Mucosa of descending colon (tissue), 3 donors: Measurements from ENCODE around the gene DAGLB. TPM values are rescaled to one million over a fixed set of nuclear protein-coding genes. Genes with fewer than 3 reads are reported as not detected.

ENCODE experiments used
- ATAC-seq: fragments of 200-7000 bp; cut with Tn5 transposase; one replicate; pipeline ENCODE4 v1.9.1; 2020; ENCODE audit warnings: mild to moderate bottlenecking, moderate library complexity
- DNase-seq, 3 donors: peaks; one replicate each; pipeline ENCODE4 v3.0.0-alpha.2; 2020
- H3K36me3 ChIP-seq: fragments of 200-600 bp; one replicate; pipeline ENCODE4 v1.8.0; 2021; ENCODE audit warnings: low read depth, mild to moderate bottlenecking
- H3K4me1 ChIP-seq: fragments of 200-600 bp; one replicate; pipeline ENCODE4 v1.8.0; 2021; ENCODE audit warnings: low read depth, mild to moderate bottlenecking
- H3K4me3 ChIP-seq: fragments of 200-600 bp; one replicate; pipeline ENCODE4 v1.8.0; 2021; ENCODE audit warnings: mild to moderate bottlenecking
- H3K9me3 ChIP-seq: fragments of 200-600 bp; one replicate; pipeline ENCODE4 v1.8.0; 2021; ENCODE audit warnings: mild to moderate bottlenecking
- intact Hi-C, 2 donors: fragments of 100-400 bp; cut with DNase I in 1 of 2; cut with micrococcal nuclease in 1 of 2; formaldehyde crosslinking; loops; one replicate each; pipeline versions ENCODE4 v1.11.0 to v1.11.1; 2022; cut with DNase I, micrococcal nuclease
- total RNA-seq, 3 donors: library from RNA; stranded (reverse); fragmentation: NEBNext Ultra II Directional in 2 of 3; extraction: Animal tissue kit (Norgen Biotek cat#: 25700) in 2 of 3; gene quantifications; one replicate each; pipeline versions ENCODE4 v1.2.1 to v1.2.4, GENCODE V29; 2021 to 2023
- TF ChIP-seq, protein P1 (sequence below): fragments of 200-600 bp; IDR thresholded peaks from one replicate; pipeline ENCODE4 v1.8.0; 2022; ENCODE audit warnings: antibody characterized with exemption, mild to moderate bottlenecking
- donor health status: DM: no; HTN: no; CAD: no; lungs with moderate emphysema.
- donor health status: DM: no; HTN: no; CAD: no.
- donor health status: DM: no; HTN: yes; CAD: no.

DAGLB gene
- total RNA-seq, 3 donors from 2014 or later: 18.4 to 25.4 (median 20.3) TPM

DNA sequence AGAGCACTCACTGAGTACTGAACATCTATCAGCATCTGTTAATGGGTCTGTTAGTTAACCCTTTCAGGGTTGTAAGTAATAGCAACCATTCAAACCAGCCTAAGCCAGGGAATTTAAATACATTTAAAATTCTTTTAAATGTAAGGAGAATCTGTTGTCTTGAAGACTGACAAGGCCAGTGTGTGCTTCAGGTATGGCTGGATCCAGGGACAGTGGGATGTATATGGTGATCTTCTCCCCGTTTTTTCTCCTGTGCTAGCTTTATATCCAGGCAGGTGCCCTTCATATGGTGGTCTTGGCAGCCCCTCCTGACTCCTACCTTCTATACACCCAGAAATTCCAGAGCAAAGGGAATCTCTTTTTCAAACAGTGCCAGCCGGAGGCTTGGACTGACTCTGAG, 46.6 kb upstream of the DAGLB start:
- no peaks in the 10 kb centered on the region for H3K9me3 ChIP-seq
- no peak overlapping the region for H3K4me3 ChIP-seq
- no peaks in the 10 kb centered on the region for H3K36me3 ChIP-seq
- TF ChIP-seq, protein P1, sequence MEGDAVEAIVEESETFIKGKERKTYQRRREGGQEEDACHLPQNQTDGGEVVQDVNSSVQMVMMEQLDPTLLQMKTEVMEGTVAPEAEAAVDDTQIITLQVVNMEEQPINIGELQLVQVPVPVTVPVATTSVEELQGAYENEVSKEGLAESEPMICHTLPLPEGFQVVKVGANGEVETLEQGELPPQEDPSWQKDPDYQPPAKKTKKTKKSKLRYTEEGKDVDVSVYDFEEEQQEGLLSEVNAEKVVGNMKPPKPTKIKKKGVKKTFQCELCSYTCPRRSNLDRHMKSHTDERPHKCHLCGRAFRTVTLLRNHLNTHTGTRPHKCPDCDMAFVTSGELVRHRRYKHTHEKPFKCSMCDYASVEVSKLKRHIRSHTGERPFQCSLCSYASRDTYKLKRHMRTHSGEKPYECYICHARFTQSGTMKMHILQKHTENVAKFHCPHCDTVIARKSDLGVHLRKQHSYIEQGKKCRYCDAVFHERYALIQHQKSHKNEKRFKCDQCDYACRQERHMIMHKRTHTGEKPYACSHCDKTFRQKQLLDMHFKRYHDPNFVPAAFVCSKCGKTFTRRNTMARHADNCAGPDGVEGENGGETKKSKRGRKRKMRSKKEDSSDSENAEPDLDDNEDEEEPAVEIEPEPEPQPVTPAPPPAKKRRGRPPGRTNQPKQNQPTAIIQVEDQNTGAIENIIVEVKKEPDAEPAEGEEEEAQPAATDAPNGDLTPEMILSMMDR: no peak
- peak in 1 of 3 donors; percentile 7 for DNase-seq
- intact Hi-C loops: no loop called here
- ATAC-seq: no peak
- no peaks in the 10 kb centered on the region for H3K4me1 ChIP-seq

DNA sequence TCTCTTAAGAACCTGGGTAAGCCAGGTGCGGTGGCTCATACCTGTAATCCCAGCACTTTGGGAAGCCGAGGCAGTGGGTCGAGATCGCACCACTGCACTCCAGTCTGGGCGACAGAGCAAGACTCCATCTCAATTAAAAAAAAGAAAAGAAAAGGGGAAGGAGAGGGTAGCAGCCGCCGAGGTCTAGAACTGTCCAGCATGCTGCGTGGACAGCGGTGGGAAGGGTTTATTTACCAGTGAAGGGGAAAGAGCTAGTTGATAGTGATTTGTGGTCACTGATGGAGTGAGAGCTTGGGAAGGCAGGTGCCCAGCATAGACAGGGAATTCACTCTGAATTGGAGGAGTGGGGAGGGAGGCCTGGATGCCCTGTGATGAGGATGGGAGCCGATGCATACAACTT, 43.4 kb upstream of the DAGLB start:
- no peak for DNase-seq

DNA sequence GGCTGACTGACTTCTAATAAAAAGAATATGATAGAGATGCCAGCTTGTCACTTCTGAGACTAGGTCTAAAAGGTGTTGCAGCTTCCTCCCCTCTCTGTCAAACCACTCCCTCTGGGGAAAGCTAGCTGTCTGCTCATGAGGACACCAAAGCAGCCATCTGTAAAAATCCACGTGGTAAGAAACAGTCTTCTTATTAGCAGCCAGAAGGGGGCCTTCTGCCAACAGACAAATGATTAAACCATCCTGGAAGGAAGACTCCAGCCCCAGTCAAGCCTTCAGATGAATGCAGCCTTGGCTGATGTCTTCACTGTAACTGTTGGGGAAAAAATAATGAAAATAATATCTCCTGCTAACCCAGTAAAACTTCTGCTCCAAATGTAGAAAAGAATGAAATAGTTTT, 41.9 kb upstream of the DAGLB start:
- no peaks in the 10 kb centered on the region for H3K36me3 ChIP-seq
- ATAC-seq (no peak), DNase-seq (no peak)
- no peaks in the 10 kb centered on the region for H3K9me3 ChIP-seq
- intact Hi-C loops: no loop called here
- H3K4me3 ChIP-seq: no peak overlapping the region
- TF ChIP-seq, protein P1: no peak
- peaks cover 4% of the 10 kb centered on the region for H3K4me1 ChIP-seq

More for the DNA sequence above, 43.4 kb upstream of the DAGLB start:
- intact Hi-C loops: no loop called here
- Histone ChIP-seq H3K4me1 (no peaks in the 10 kb centered on the region), H3K36me3 (no peaks in the 10 kb centered on the region), H3K4me3 (no peak overlapping the region), H3K9me3 (no peaks in the 10 kb centered on the region)
- TF ChIP-seq, protein P1: no peak
- no peak for ATAC-seq

DNA sequence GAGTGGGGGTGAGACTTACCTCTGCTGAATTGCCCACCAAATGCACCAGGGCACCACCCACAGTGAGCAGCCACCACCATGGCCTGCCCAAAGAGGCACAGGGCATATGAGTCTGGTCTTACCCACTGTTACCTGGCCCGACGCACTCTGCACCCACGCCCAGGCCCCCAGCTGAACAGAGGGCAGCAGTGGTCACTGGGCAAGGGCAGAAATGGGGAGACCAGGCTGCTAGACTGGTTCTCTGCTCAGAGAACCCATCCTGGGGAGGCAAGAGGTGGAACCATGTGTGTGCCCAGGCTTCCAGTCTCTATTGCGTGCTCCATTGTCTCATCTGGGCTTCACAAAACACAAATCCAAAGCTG, 39.4 kb upstream of the DAGLB start:
- ATAC-seq (no peak), DNase-seq (no peak)
- TF ChIP-seq, protein P1: no peak
- H3K9me3 ChIP-seq: no peaks in the 10 kb centered on the region
- peaks cover 10% of the 10 kb centered on the region for H3K4me1 ChIP-seq
- no peaks in the 10 kb centered on the region for H3K36me3 ChIP-seq
- no peak overlapping the region for H3K4me3 ChIP-seq
- intact Hi-C loops: no loop called here

DNA sequence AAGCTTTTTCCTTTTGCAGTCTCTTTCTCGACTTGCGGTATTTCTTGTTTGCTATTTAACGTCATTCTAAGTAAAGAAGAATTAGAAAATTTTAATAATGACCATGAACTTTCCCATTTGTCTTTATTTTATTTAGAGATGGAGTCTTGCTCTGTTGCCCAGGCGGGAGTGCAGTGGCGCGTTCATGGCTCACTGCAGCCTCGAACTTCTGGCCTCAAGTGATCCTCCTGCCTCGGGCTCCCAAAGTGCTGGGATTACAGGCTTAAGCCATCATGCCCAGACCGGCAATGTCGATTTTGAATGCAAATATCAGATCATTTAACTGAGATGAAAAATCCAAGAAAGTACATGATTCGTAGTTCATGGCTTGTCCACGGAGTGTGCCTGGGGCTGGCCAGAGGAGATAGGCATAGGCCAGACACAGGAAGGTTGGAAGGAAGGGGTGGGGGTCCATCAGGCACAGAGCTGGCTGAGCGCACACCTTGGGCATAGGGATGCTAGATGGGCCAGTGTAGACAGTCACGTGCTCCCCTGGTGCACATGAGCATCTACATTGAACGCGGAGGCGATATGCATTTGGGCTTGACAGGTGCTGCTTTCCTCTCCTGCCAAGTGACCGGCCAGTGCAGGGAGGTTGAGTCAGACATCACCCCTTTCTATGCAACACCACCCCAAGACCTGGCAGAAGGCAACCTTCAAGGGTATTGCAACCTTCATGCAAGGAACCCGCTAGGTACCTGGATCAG, 38.9 kb upstream of the DAGLB start:
- no peak for DNase-seq
- Histone ChIP-seq H3K36me3 (no peaks in the 10 kb centered on the region), H3K4me3 (no peak overlapping the region), H3K4me1 (peaks cover 16% of the 10 kb centered on the region), H3K9me3 (no peaks in the 10 kb centered on the region)
- intact Hi-C loops: no loop called here
- ATAC-seq: no peak
- TF ChIP-seq, protein P1: no peak
